ENCODE measurements around the gene WWOX. TPM values are rescaled to one million over a fixed set of nuclear protein-coding genes. Genes with fewer than 3 reads are reported as not detected.

WWOX gene
- total and polyA plus RNA-seq, 2 of the 8 experiments (the other 6 are each of a cell fraction or from before 2014, with no cell fraction given) = 5.4 to 16.7 TPM

- TF ChIP-seq RNF2 (IDR thresholded peaks at IDR 0.05; ENCODE audit: borderline replicate concordance, low read depth, low read length, missing control alignments, poor library complexity, severe bottlenecking) (no peak), BCL11A (IDR thresholded peaks at IDR 0.05; ENCODE audit: low read depth in 2 of 2, low read length in 2 of 2) (no peak), CBX5 (IDR thresholded peaks at IDR 0.05; ENCODE audit: low read depth, low read length) (no peak)
These were observed 114.3 kb downstream of the WWOX start (continued) for GRCh38 chr16:78213751-78214150.

Data from H1 (cell line).